Hepatic stellate cell (primary cell): ENCODE data around the gene BBS12.

Experiments used
- DNase-seq: peaks from one replicate; pipeline ENCODE4 v3.0.0; 2011; ENCODE audit warnings: low spot score

BBS12 gene

DNA sequence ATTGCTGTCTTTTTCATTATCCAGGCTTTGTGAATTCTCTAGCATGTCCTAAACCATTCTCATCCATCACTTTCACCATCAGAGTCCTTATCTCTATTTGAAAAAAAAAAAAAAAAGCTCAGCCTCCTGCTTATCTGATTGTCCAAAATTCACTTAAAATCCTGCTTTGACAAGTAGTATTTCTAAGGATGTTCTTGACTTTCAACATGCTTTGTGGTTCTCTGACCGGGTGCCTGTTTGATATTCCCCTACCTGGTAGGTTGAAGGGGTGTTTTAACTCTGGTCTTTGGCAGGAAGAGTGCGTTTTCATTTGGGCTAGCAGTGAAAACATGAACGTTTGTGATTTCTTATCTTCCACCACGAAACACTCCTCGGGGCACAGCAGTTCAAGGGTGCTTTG lies 17.3 kb upstream of the BBS12 start:
- DNase-seq: no peak

- DNase-seq: peak; percentile 68
These were observed 15.6 kb upstream of the BBS12 start for GRCh38 chr4:122716825-122717448.

DNA sequence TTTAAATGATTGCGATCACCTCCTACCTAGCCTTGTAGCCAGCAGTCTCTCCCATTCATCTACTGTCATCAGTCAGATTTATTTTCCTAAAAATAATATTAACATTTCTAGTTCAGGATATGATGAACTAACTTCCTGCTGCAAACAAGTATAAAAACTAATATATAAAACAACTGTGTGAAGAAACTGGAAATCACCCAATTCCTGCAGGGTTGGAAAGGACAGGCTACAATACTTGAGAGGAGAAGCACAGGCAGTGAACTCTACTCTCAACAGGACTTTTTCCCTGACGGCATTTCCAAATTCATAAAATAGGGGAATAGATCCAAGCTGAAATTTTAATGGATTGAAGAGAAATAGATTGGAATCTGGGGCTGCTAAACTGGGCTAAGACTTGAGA lies 14.2 kb upstream of the BBS12 start:
- no peak for DNase-seq

- DNase-seq: no peak
These were observed 10.2 kb upstream of the BBS12 start for GRCh38 chr4:122722256-122722655.

- peak; percentile 11 for DNase-seq
These were observed 3.6 kb upstream of the BBS12 start for GRCh38 chr4:122728856-122729255.

GRCh38 chr4:122731676-122732075 lies 828 bp upstream of the BBS12 start:
- DNase-seq: no peak

- DNase-seq: no peak
These were observed 1.2 kb downstream of the BBS12 start for GRCh38 chr4:122733787-122734120.

DNA sequence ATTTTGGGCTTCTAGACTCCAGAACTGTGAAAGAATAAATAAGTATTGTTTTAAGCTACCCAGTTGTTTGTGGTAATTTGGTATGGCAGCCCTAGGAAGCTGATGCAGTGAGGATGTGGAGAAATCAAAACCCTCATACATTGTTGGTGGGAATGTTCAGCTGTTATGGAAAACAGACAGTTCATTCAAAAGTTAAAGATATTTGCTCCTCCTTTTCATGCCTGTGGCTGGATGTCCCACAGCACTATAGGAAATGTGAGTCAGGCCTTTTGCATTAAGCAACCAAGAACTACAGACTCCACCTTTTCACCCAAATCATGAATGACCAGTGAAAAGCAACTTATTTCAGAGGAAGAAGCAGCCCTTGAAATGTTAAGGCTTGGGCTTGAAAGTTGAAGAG lies 6.7 kb downstream of the BBS12 start:
- peak; percentile 71 for DNase-seq

- DNase-seq: no peak
These were observed 10.7 kb downstream of the BBS12 start for GRCh38 chr4:122742933-122743829.

- no peak for DNase-seq
These were observed 11.7 kb downstream of the BBS12 start for GRCh38 chr4:122744229-122744628.

DNA sequence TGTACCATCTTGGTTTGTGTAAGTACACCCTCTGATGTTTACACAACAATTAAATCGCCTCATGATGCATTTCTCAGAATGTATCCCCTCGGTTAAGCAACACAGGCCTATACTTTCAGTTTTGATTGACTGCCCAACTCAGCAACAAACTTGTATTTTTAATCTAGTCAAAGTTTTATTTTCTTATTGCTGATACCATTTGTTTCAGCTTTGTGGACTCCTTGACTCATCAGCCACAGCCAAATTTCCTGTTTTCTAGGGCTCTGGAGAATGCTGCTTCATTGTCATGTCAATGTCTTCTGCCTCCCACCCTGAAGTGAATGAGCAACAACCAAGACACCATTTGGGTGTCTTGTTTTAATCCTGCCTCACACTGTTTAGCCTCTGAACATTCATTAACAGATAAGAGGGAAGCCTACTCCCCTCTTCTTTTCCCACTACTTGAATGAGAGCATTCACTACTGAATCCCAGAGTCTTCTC lies 14.0 kb downstream of the BBS12 start:
- no peak for DNase-seq

DNA sequence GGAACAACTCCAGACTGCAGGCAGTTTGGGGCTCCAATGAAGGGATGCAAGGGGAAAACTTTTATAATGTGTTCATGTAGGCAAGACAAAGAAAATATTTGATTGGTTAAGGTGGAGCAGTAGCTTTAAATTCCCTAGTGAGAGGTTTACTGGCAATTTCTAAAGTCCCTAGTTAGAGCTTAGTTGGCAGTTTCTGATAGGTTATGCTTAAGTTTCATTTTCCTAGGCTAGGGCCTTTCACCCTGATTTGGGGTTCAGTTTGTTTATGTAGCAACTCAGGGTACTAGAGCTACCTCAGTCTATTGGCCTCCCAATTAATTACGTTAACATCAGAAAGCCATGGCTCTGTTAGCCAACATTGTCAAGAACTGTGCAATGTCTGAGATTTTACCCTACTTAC lies 14.6 kb downstream of the BBS12 start:
- no peak for DNase-seq

DNA sequence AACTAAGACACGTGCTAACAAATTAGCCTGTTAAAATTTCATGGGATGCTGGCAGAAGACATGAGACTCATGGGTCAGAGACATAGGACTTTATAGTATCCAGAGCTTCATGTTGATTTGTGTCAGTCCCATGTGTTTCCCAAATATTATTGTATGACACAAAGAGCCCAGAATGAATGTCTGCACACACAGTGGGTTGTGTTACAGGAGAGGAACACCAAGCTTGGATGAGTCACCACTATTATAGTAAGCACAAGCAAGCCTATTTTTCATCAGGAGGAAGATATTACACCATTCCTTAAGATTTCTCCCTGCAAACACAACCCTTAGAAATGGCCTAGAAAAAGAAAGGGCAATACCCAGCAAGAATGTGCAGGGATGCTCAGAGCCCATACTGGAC lies 15.4 kb downstream of the BBS12 start:
- no peak for DNase-seq

DNA sequence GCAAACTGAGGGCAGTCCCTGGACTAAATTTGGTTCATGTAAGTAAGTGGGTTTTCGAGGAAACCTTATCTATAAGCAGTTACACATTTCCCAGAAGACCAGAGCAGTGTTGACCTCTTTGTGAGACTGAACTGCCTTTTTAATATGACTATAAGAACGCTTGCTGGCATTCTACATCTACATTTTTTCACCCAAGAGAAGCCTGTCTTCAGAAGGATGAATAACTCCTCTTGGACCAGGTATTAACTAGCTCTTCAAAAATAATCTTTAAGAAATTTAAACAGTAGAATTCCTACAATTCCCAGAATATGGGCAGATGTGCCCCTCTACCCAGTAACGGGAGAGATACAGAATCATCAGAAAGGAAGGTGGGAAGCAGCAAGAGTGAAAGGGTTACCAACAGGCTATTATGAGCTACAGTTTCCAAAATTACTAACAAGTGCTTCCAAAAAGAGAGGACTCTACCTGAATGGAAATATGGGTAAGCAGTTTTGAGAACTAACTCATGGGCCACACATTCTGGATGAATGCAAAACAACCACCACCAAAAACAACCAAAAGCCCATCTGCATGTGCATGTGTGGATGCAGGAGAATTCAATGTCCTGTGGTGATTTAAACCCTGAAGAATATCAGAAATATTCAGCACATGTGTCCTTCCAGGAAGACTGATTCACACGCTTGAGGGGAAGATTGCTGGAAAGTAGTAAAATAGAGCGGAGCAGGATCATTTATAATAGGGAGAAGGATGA lies 17.4 kb downstream of the BBS12 start:
- DNase-seq: no peak

GRCh38 chr4:122755675-122756074 lies 23.2 kb downstream of the BBS12 start:
- no peak for DNase-seq

- no peak for DNase-seq
These were observed 25.5 kb downstream of the BBS12 start for GRCh38 chr4:122758033-122758432.

DNA sequence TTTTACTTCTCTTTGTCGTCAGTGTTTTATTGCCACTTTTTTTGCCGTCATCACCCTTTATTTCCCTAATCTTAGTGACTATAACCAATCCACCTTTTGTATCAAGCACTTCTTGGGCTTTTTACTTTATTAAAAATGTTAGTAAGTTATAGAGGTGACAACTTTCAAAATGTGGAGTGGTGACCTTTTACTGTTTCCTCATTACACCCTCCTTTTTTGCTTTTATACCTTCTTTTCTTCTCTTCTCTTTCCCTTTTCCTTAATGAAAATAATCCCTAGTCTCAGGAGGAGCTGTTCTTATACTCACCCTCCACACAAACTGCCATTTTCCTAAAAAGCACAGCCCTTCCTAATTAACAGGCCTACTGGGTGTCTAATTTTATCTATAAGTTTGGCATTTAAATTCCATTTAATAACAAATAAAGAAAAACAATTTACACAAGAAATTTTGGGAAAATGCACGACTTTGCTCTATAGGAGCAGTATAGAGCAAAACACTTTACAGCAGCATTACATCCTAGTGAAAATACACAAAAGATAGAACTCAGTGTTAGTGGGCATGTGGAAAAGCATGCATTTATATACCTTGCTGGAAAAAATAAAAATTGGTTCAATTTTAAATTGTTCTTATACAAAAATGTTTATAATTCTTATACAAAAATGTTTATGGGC lies 27.3 kb downstream of the BBS12 start:
- DNase-seq: no peak

- no peak for DNase-seq
These were observed 30.0 kb downstream of the BBS12 start for GRCh38 chr4:122762520-122762919.

DNA sequence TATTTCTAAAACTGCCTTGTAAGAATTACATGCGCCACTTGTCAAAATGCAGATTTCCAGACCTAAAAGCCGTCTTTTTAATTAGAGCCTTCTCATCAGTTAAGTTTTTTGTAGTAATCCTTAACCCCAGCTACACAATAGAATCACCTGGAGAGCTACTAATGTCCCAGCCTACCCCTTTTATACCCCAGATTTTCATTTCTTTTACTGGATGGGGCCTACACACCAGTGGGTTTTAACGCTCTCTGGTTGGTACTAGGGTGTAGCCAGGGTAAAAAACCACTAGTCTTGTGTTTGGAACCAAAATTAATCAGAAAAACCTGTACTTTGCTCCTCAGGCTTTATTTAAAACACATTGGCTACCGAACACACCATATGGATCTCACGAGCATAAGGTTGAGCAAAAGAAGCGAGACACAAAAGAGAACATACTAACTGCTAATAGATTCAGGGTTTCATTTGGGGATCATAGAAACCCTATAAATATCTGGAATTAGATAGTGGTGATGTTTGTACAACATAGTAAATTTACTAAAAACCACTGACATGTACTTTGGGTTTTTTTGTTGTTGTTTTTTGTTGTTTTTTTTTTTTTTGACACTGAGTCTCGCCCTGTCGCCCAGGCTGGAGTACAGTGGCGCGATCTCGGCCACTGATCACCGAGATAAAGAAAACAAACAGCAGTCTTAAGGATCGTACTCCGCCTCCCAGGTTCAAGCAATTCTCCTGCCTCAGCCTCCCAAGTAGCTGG lies 30.6 kb downstream of the BBS12 start:
- DNase-seq: no peak

- DNase-seq: no peak
These were observed 31.7 kb downstream of the BBS12 start for GRCh38 chr4:122764071-122764820.

DNA sequence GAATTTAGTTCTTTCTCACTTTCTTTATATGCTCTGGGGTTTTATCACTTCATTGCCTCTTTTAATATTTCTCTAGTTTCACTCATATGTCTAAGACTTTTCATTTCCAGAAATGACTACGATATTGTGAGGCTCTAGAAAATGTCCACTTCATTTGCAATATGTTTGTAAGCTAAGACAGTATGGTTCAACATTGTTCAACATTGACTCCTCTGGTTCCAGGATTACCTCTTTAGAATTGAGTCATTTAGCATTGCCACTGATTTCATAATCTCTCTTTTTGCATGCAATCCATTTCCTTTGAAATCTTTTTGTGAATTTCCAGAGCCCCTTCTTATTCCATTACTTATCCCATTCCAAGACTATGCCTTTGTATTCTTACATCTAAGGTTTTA lies 32.3 kb downstream of the BBS12 start:
- DNase-seq: no peak
